OCI-LY1 (cell line): Measurements from ENCODE around the gene ASB6.

Experiments used
- H2AFZ ChIP-seq: fragments of 200-600 bp; sonication (generic), shearing (Covaris generic); 2 replicates; pipeline ENCODE4 v1.6.0; 2014; ENCODE audit warnings: antibody characterized with exemption, mild to moderate bottlenecking, low read length
- H3F3A ChIP-seq: fragments of 200-600 bp; sonication (generic), shearing (Covaris generic); 2 replicates; pipeline ENCODE4 v1.6.0; 2014; ENCODE audit warnings: mild to moderate bottlenecking, antibody characterized with exemption, low read length, moderate library complexity; ENCODE audit not compliant: insufficient read depth
- H3K27ac ChIP-seq: fragments of 200-600 bp; sonication (generic); 2 replicates; pipeline ENCODE4 v1.5.1; 2014; ENCODE audit warnings: low read length, mixed run types, mild to moderate bottlenecking, low read depth; ENCODE audit not compliant: poor library complexity, severe bottlenecking
- H3K27me3 ChIP-seq: fragments of 200-600 bp; sonication (generic); 2 replicates; pipeline ENCODE4 v1.6.0; 2014; ENCODE audit warnings: antibody characterized with exemption, mild to moderate bottlenecking, low read length, moderate library complexity; ENCODE audit not compliant: insufficient read depth
- H3K36me3 ChIP-seq: fragments of 200-600 bp; sonication (generic); 2 replicates; pipeline ENCODE4 v1.6.1; 2014; ENCODE audit warnings: mild to moderate bottlenecking, antibody characterized with exemption, low read length, moderate library complexity, mixed read lengths; ENCODE audit not compliant: insufficient read depth
- H3K4me1 ChIP-seq: fragments of 200-600 bp; sonication (generic); 2 replicates; pipeline ENCODE4 v1.5.1; 2014; ENCODE audit warnings: mild to moderate bottlenecking, low read length, moderate library complexity; ENCODE audit not compliant: insufficient read depth, severe bottlenecking
- H3K4me2 ChIP-seq: fragments of 200-600 bp; sonication (generic), shearing (Covaris generic); 2 replicates; pipeline ENCODE4 v1.6.1; 2014; ENCODE audit warnings: low read length
- H3K4me3 ChIP-seq: fragments of 200-600 bp; sonication (generic); 2 replicates; pipeline ENCODE4 v1.5.1; 2014; ENCODE audit warnings: low read length, low read depth, mild to moderate bottlenecking, mixed read lengths; ENCODE audit not compliant: poor library complexity, severe bottlenecking
- H3K79me2 ChIP-seq: fragments of 200-600 bp; shearing (Covaris generic); 2 replicates; pipeline ENCODE4 v1.6.1; 2016; ENCODE audit warnings: mixed run types, low read length, mixed read lengths; ENCODE audit not compliant: insufficient read depth
- H3K9ac ChIP-seq: fragments of 200-600 bp; sonication (generic), shearing (Covaris generic); 2 replicates; pipeline ENCODE4 v1.6.1; 2014; ENCODE audit warnings: mild to moderate bottlenecking, low read length, mixed read lengths
- H3K9me2 ChIP-seq: fragments of 200-600 bp; sonication (generic), shearing (Covaris generic); 2 replicates; pipeline ENCODE4 v1.6.1; 2014; ENCODE audit warnings: low read depth, mild to moderate bottlenecking, low read length, mixed read lengths
- H3K9me3 ChIP-seq: fragments of 200-600 bp; shearing (Covaris generic); 2 replicates; pipeline ENCODE4 v1.6.1; 2014; ENCODE audit warnings: low read length, mixed read lengths
- H4K20me1 ChIP-seq: fragments of 200-600 bp; sonication (generic), shearing (Covaris generic); 2 replicates; pipeline ENCODE4 v1.6.0; 2016; ENCODE audit warnings: mild to moderate bottlenecking, low read length; ENCODE audit not compliant: insufficient read depth
- EZH2 ChIP-seq: fragments of 200-600 bp; sonication (generic), shearing (Covaris generic); IDR thresholded peaks from 2 replicates; pipeline ENCODE4 v1.8.0; 2017; ENCODE audit warnings: borderline replicate concordance, mixed run types, mild to moderate bottlenecking, antibody characterized with exemption, low read length, moderate library complexity, mixed read lengths
- TF ChIP-seq, protein P1 (sequence below): fragments of 200-600 bp; sonication (generic), shearing (Covaris generic); IDR thresholded peaks from 2 replicates; pipeline ENCODE4 v1.5.1; 2017; ENCODE audit warnings: mild to moderate bottlenecking, antibody characterized with exemption, low read length, moderate library complexity, mixed read lengths

The ASB6 gene

GRCh38 chr9:129602598-129603415 is 39.1 kb downstream of the ASB6 start:
- H3K79me2 ChIP-seq, result no peaks in the 10 kb centered on the region

GRCh38 chr9:129601082-129601674 is 40.8 kb downstream of the ASB6 start:
- TF ChIP-seq EZH2, result no peak
- TF ChIP-seq, protein P1, sequence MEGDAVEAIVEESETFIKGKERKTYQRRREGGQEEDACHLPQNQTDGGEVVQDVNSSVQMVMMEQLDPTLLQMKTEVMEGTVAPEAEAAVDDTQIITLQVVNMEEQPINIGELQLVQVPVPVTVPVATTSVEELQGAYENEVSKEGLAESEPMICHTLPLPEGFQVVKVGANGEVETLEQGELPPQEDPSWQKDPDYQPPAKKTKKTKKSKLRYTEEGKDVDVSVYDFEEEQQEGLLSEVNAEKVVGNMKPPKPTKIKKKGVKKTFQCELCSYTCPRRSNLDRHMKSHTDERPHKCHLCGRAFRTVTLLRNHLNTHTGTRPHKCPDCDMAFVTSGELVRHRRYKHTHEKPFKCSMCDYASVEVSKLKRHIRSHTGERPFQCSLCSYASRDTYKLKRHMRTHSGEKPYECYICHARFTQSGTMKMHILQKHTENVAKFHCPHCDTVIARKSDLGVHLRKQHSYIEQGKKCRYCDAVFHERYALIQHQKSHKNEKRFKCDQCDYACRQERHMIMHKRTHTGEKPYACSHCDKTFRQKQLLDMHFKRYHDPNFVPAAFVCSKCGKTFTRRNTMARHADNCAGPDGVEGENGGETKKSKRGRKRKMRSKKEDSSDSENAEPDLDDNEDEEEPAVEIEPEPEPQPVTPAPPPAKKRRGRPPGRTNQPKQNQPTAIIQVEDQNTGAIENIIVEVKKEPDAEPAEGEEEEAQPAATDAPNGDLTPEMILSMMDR, result no peak
- H3K79me2 ChIP-seq, result no peaks in the 10 kb centered on the region
- H2AFZ ChIP-seq, result no peak overlapping the region
- H3K4me2 ChIP-seq, result no peak overlapping the region
- H3K4me3 ChIP-seq, result no peak overlapping the region
- H3K4me1 ChIP-seq, result no peaks in the 10 kb centered on the region
- peaks cover 9% of the 10 kb centered on the region; the same call in 1 of the 2 replicates for H3K27me3 ChIP-seq
- no peaks in the 10 kb centered on the region for H3K9me2 ChIP-seq
- H3K36me3 ChIP-seq, result no peaks in the 10 kb centered on the region
- no peaks in the 10 kb centered on the region for H4K20me1 ChIP-seq
- H3F3A ChIP-seq, result no peaks in the 10 kb centered on the region
- no peaks in the 10 kb centered on the region for H3K9me3 ChIP-seq
- H3K9ac ChIP-seq, result no peak overlapping the region
- H3K27ac ChIP-seq, result no peak overlapping the region

More at GRCh38 chr9:129602598-129603415, 39.1 kb downstream of the ASB6 start:
- Histone ChIP-seq H3F3A (no peaks in the 10 kb centered on the region), H3K4me3 (no peak overlapping the region), H3K36me3 (no peaks in the 10 kb centered on the region), H2AFZ (no peak overlapping the region), H3K9me3 (no peaks in the 10 kb centered on the region), H4K20me1 (no peaks in the 10 kb centered on the region), H3K27ac (no peak overlapping the region), H3K4me1 (no peaks in the 10 kb centered on the region), H3K9me2 (no peaks in the 10 kb centered on the region), H3K4me2 (no peak overlapping the region), H3K27me3 (peaks cover 9% of the 10 kb centered on the region; the same call in 1 of the 2 replicates), H3K9ac (no peak overlapping the region)
- TF ChIP-seq, protein P1, result no peak
- TF ChIP-seq EZH2, result no peak

GRCh38 chr9:129598089-129598596 is 43.8 kb downstream of the ASB6 start:
- Histone ChIP-seq H3K4me2 (no peak overlapping the region), H3K27ac (no peak overlapping the region), H3F3A (no peaks in the 10 kb centered on the region), H4K20me1 (no peaks in the 10 kb centered on the region), H3K36me3 (no peaks in the 10 kb centered on the region), H3K79me2 (no peaks in the 10 kb centered on the region), H2AFZ (no peak overlapping the region), H3K9me2 (no peaks in the 10 kb centered on the region), H3K9me3 (no peaks in the 10 kb centered on the region), H3K4me3 (no peak overlapping the region), H3K27me3 (peaks cover 9% of the 10 kb centered on the region; the same call in 1 of the 2 replicates), H3K9ac (no peak overlapping the region), H3K4me1 (no peaks in the 10 kb centered on the region)
- TF ChIP-seq, protein P1, result no peak
- no peak for TF ChIP-seq EZH2
